ENCODE measurements around the gene DOCK10.
A peak's percentile ranks its signal among the peaks of the same experiment; 100 is the strongest.

DOCK10 gene

DNA sequence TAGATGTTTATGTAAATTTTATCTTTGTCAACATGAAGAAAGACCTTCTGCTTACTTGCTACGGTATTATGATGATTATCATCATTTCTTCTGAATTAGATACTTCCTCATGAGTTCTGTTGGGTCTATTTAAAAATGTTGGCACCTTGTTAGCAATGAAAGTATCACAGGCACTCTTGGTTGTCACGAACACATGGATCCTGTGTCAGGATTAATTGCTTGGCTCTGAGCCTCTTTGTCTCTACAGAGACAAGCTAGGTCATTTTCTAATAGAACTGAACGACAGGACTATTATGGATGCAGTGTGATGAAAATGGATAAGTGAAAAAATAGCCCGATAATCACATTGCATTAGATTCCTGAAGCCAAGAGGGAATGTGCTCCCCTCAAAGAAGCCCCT lies 110.3 kb downstream of the DOCK10 start:
- TF ChIP-seq, protein P1, sequence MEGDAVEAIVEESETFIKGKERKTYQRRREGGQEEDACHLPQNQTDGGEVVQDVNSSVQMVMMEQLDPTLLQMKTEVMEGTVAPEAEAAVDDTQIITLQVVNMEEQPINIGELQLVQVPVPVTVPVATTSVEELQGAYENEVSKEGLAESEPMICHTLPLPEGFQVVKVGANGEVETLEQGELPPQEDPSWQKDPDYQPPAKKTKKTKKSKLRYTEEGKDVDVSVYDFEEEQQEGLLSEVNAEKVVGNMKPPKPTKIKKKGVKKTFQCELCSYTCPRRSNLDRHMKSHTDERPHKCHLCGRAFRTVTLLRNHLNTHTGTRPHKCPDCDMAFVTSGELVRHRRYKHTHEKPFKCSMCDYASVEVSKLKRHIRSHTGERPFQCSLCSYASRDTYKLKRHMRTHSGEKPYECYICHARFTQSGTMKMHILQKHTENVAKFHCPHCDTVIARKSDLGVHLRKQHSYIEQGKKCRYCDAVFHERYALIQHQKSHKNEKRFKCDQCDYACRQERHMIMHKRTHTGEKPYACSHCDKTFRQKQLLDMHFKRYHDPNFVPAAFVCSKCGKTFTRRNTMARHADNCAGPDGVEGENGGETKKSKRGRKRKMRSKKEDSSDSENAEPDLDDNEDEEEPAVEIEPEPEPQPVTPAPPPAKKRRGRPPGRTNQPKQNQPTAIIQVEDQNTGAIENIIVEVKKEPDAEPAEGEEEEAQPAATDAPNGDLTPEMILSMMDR (IDR thresholded peaks at IDR 0.05; ENCODE audit: low read depth, low read length, missing control alignments), result no peak
- H3K4me3 ChIP-seq (ENCODE audit: low read depth, low read length), result no peak overlapping the region
- no peak for DNase-seq (ENCODE audit: low read depth)

DNA sequence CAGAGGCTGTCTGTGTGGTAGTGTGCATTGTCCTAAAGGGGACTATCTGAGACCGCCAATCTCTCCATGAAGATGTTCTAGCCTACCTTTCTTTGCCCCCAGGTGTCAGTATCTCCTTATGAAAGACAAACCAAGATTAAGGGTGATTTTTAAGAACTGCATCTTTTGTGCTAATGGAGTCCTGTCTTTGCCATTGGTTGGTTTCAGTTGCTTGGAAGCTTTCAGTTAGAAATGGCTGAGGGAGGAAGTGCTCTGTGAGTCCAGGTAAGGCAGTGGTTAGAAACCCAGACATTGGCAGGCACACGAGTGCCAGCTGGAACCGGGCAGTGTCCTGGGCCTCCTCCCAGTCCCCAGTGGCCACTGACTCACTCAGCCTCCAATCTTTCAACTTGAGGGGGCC lies 111.3 kb downstream of the DOCK10 start:
- no peak for DNase-seq (ENCODE audit: low read depth)
- H3K4me3 ChIP-seq (ENCODE audit: low read depth, low read length), result no peak overlapping the region
- TF ChIP-seq, protein P1 (IDR thresholded peaks at IDR 0.05; ENCODE audit: low read depth, low read length, missing control alignments), result peak; percentile 36

DNA sequence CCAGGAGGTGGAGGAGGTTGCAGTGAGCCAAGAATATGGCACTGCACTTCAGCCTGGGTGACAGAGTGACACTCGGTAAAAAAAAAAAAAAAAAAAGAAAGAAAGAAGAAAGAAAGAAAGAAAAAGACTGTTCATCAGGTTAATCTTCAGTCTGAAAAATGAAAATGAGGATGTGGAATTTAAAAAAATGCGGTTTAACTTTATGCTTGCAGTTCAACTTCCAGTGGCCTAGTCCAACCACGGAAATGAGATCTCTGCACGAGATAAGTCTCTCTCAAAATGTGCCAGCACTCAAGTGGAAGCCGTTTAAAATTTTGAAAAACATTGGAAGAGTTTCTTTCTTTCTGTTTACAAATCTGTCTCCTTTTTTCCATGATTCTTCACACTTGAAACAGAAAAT lies 112.1 kb downstream of the DOCK10 start:
- no peak for DNase-seq (ENCODE audit: low read depth)

GRCh38 chr2:224929512-224929911 lies 112.8 kb downstream of the DOCK10 start:
- TF ChIP-seq, protein P1 (IDR thresholded peaks at IDR 0.05; ENCODE audit: low read depth, low read length, missing control alignments), result no peak
- no peak for DNase-seq (ENCODE audit: low read depth)
- no peak overlapping the region for H3K4me3 ChIP-seq (ENCODE audit: low read depth, low read length)

More for the DNA sequence above, 112.1 kb downstream of the DOCK10 start:
- no peak overlapping the region for H3K4me3 ChIP-seq (ENCODE audit: low read depth, low read length)
- TF ChIP-seq, protein P1 (IDR thresholded peaks at IDR 0.05; ENCODE audit: low read depth, low read length, missing control alignments), result no peak

GRCh38 chr2:224927646-224928173 lies 114.6 kb downstream of the DOCK10 start:
- no peak overlapping the region for H3K4me3 ChIP-seq (ENCODE audit: low read depth, low read length)
- TF ChIP-seq, protein P1 (IDR thresholded peaks at IDR 0.05; ENCODE audit: low read depth, low read length, missing control alignments), result no peak
- no peak for DNase-seq (ENCODE audit: low read depth)

- TF ChIP-seq, protein P1 (IDR thresholded peaks at IDR 0.05; ENCODE audit: low read depth, low read length, missing control alignments), result no peak
- DNase-seq (ENCODE audit: low read depth), result no peak
- H3K4me3 ChIP-seq (ENCODE audit: low read depth, low read length), result no peak overlapping the region
Measured at GRCh38 chr2:224927011-224927410, 115.3 kb downstream of the DOCK10 start.

DNA sequence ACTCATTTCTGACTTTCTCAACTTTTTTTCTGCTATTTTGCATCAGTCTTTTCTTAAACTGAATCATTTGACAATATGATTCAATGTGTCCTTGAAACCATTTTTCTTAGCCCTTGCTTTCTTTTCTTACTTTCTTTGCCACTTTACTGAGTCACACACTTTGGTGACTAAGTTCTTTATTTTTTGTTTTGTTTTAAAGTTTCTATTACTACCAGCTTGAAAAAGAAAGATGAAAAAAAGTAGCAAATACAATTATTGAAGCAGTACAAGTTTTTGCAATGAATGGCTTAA lies 116.5 kb downstream of the DOCK10 start:
- no peak for DNase-seq (ENCODE audit: low read depth)
- no peak overlapping the region for H3K4me3 ChIP-seq (ENCODE audit: low read depth, low read length)
- TF ChIP-seq, protein P1 (IDR thresholded peaks at IDR 0.05; ENCODE audit: low read depth, low read length, missing control alignments), result no peak

Data from GM12864 (cell line).